IPS-15b (cell line): Measurements from ENCODE around the gene CIB2.

Experiments used
- H3K27me3 ChIP-seq: one replicate; pipeline ENCODE4 v1.6.1; 2013; ENCODE audit warnings: low read length; ENCODE audit not compliant: control insufficient read depth, insufficient read depth
- H3K36me3 ChIP-seq: one replicate; pipeline ENCODE4 v1.6.1; 2013; ENCODE audit warnings: low read length; ENCODE audit not compliant: control insufficient read depth, insufficient read depth
- H3K4me1 ChIP-seq: one replicate; pipeline ENCODE4 v1.6.1; 2013; ENCODE audit warnings: mild to moderate bottlenecking, low read length; ENCODE audit not compliant: control insufficient read depth, insufficient read depth
- H3K4me3 ChIP-seq: one replicate; pipeline ENCODE4 v1.5.1; 2013; ENCODE audit warnings: low read depth, low read length
- H3K9ac ChIP-seq: one replicate; pipeline ENCODE4 v1.6.1; 2013; ENCODE audit warnings: low read depth, mild to moderate bottlenecking, low read length
- H3K9me3 ChIP-seq: one replicate; pipeline ENCODE4 v1.6.1; 2013; ENCODE audit warnings: mild to moderate bottlenecking, low read length; ENCODE audit not compliant: control insufficient read depth, insufficient read depth

CIB2 gene

DNA sequence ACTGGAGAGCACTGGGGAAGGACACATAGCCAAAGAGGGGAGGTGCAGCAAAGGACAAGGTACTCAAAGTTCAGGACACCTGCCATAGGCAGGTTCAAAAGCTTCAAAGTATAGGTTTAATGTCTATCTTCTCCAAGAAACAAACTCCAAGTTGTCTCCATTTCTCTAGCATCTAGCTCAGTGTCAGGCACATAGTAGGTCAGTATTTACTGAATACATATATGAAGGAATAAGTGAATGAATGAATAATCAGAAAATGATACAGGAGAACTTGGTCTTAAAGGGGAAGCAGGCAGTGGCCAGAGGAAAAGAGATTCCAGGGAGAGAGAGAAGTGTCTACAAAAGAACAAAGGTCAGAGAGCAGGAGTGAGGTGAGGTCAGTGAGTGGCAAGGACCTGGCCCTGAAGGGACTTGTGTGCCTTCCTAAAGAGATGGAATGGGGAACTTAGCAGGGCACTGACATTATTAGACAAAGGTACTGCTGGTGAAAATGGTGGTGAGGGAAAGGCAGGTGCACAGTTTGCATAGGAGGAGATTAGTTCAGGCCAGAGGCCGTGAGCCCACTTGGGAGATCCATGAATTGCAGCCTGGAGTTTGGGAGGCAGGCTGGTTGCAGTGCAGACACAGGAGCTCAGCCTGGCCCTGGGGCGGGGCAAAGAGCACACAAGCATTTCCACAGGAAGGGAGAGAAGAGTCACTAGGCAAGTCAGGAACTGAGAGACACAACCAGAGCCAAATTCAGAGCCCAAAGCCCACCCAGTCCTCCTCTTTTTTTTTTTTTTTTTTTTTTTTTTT, 75.1 kb downstream of the CIB2 start:
- Histone ChIP-seq H3K4me1 (no peaks in the 10 kb centered on the region), H3K36me3 (no peaks in the 10 kb centered on the region), H3K27me3 (no peaks in the 10 kb centered on the region), H3K4me3 (no peak overlapping the region), H3K9me3 (no peaks in the 10 kb centered on the region), H3K9ac (peak overlapping the region; percentile 57)

- Histone ChIP-seq H3K4me3 (no peak overlapping the region), H3K9ac (no peak overlapping the region)
Measured at GRCh38 chr15:78054966-78055365, 76.3 kb downstream of the CIB2 start.

More at GRCh38 chr15:78054966-78055365, 76.3 kb downstream of the CIB2 start:
- Histone ChIP-seq H3K27me3 (no peaks in the 10 kb centered on the region), H3K4me1 (no peaks in the 10 kb centered on the region), H3K9me3 (no peaks in the 10 kb centered on the region), H3K36me3 (no peaks in the 10 kb centered on the region)
